HG03520 (cell line): ENCODE data around the gene TARBP1.

ENCODE experiments used
- ATAC-seq: cut with Tn5 transposase; IDR thresholded peaks from one replicate; pipeline ENCODE4 v1.9.1; 2021; ENCODE audit warnings: mild to moderate bottlenecking, moderate library complexity; ENCODE audit not compliant: unreplicated experiment

The TARBP1 gene

GRCh38 chr1:234355782-234356510, 123.0 kb downstream of the TARBP1 start:
- ATAC-seq, result no peak

- ATAC-seq, result no peak
Observed at GRCh38 chr1:234348964-234349363, 130.0 kb downstream of the TARBP1 start.

GRCh38 chr1:234345237-234345636, 133.7 kb downstream of the TARBP1 start:
- ATAC-seq, result no peak

GRCh38 chr1:234342774-234343173, 136.2 kb downstream of the TARBP1 start:
- ATAC-seq, result no peak
